MM.1S (cell line): ENCODE results near the gene TMTC1.
"Not testable (repeated sequence)": the region's sequence is repeated elsewhere in the genome, so short reads cannot be mapped to it uniquely, and the experiment has no call there.

Experiments
- DNase-seq: peaks from one replicate; pipeline ENCODE4 v3.0.0-alpha.2; 2015
- H2AFZ ChIP-seq: fragments of 300-600 bp; sonication (generic); 2 replicates; pipeline ENCODE4 v1.6.0; 2016; ENCODE audit warnings: antibody characterized with exemption, low read length
- H3F3A ChIP-seq: fragments of 300-600 bp; sonication (generic); 2 replicates; pipeline ENCODE4 v1.6.1; 2016; ENCODE audit warnings: mild to moderate bottlenecking, antibody characterized with exemption, low read length, moderate library complexity, mixed read lengths; ENCODE audit not compliant: insufficient read depth
- H3K27ac ChIP-seq: fragments of 300-600 bp; sonication (generic); 2 replicates; pipeline ENCODE4 v1.5.1; 2016; ENCODE audit warnings: mild to moderate bottlenecking, low read length
- H3K27me3 ChIP-seq: fragments of 300-600 bp; sonication (generic); replicated peaks from 2 replicates; pipeline ENCODE4 v1.6.0; 2016; ENCODE audit warnings: low read length; ENCODE audit not compliant: insufficient read depth
- H3K36me3 ChIP-seq: fragments of 300-600 bp; sonication (generic); replicated peaks from 2 replicates; pipeline ENCODE4 v1.6.1; 2016; ENCODE audit warnings: mild to moderate bottlenecking, low read length, mixed read lengths; ENCODE audit not compliant: insufficient read depth
- H3K4me1 ChIP-seq: fragments of 300-600 bp; sonication (generic); 2 replicates; pipeline ENCODE4 v1.6.1; 2016; ENCODE audit warnings: low read length, mixed read lengths
- H3K4me2 ChIP-seq: fragments of 300-600 bp; sonication (generic); 2 replicates; pipeline ENCODE4 v1.6.0; 2016; ENCODE audit warnings: low read depth, low read length
- H3K4me3 ChIP-seq: fragments of 300-600 bp; sonication (generic); 2 replicates; pipeline ENCODE4 v1.5.1; 2016; ENCODE audit warnings: low read length, mixed read lengths
- H3K79me2 ChIP-seq: fragments of 300-600 bp; sonication (generic); 2 replicates; pipeline ENCODE4 v1.6.1; 2016; ENCODE audit warnings: mixed run types, low read length, mixed read lengths
- H3K9ac ChIP-seq: fragments of 300-600 bp; sonication (generic); 2 replicates; pipeline ENCODE4 v1.6.1; 2016; ENCODE audit warnings: low read length, mixed read lengths
- H3K9me2 ChIP-seq: fragments of 300-600 bp; sonication (generic); replicated peaks from 2 replicates; pipeline ENCODE4 v1.6.1; 2016; ENCODE audit warnings: mild to moderate bottlenecking, low read length, mixed read lengths; ENCODE audit not compliant: insufficient read depth
- H3K9me3 ChIP-seq: fragments of 300-600 bp; sonication (generic); replicated peaks from 2 replicates; pipeline ENCODE4 v1.6.1; 2016; ENCODE audit warnings: mild to moderate bottlenecking, low read length, mixed read lengths; ENCODE audit not compliant: insufficient read depth
- H4K20me1 ChIP-seq: fragments of 300-600 bp; sonication (generic); 2 replicates; pipeline ENCODE4 v1.6.1; 2016; ENCODE audit warnings: mild to moderate bottlenecking, low read length, moderate library complexity, mixed read lengths; ENCODE audit not compliant: insufficient read depth
- EZH2 ChIP-seq: fragments of 300-600 bp; sonication (generic); optimal IDR thresholded peaks from 2 replicates; pipeline ENCODE3; 2017; ENCODE audit warnings: low read depth, mild to moderate bottlenecking, antibody characterized with exemption, low read length, mixed read lengths
- EZH2phosphoT487 ChIP-seq: fragments of 300-600 bp; sonication (generic); IDR thresholded peaks from 2 replicates; pipeline ENCODE4 v1.6.1; 2018; ENCODE audit warnings: antibody characterized with exemption, low read length
- TF ChIP-seq, protein P1 (sequence below): fragments of 300-600 bp; sonication (generic); IDR thresholded peaks from 2 replicates; pipeline ENCODE4 v1.5.1; 2016; ENCODE audit warnings: antibody characterized with exemption, low read length, mixed read lengths

Gene TMTC1

DNA sequence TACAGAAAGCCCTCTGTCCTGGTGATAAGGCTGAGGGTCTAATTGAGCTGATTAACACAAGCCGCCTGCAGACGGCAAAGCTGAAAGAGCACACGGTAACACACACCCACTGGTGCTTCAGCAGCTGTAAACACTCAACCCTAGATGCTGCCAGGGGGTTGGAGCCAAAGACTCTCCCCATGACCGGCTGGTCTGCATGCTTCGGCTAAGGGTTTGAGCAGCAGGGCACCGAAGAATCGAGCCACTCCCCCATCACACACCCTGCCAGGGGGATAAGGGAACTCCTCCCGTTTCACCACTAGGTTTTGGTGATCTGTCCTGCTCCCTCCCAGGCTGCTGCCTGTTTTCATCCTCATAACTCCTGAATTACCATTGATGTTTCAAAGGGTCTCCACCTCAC lies 145.2 kb downstream of the TMTC1 start:
- no peak overlapping the region for H3K27ac ChIP-seq
- no peaks in the 10 kb centered on the region for H3F3A ChIP-seq
- H3K79me2 ChIP-seq, result no peaks in the 10 kb centered on the region
- TF ChIP-seq EZH2phosphoT487 (no peak), EZH2 (no peak)
- TF ChIP-seq, protein P1, sequence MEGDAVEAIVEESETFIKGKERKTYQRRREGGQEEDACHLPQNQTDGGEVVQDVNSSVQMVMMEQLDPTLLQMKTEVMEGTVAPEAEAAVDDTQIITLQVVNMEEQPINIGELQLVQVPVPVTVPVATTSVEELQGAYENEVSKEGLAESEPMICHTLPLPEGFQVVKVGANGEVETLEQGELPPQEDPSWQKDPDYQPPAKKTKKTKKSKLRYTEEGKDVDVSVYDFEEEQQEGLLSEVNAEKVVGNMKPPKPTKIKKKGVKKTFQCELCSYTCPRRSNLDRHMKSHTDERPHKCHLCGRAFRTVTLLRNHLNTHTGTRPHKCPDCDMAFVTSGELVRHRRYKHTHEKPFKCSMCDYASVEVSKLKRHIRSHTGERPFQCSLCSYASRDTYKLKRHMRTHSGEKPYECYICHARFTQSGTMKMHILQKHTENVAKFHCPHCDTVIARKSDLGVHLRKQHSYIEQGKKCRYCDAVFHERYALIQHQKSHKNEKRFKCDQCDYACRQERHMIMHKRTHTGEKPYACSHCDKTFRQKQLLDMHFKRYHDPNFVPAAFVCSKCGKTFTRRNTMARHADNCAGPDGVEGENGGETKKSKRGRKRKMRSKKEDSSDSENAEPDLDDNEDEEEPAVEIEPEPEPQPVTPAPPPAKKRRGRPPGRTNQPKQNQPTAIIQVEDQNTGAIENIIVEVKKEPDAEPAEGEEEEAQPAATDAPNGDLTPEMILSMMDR, result no peak
- H3K9me2 ChIP-seq, result no peaks in the 10 kb centered on the region
- DNase-seq, result no peak
- no peaks in the 10 kb centered on the region for H3K36me3 ChIP-seq
- no peaks in the 10 kb centered on the region for H3K27me3 ChIP-seq
- no peaks in the 10 kb centered on the region for H3K4me1 ChIP-seq
- no peak overlapping the region for H2AFZ ChIP-seq
- no peaks in the 10 kb centered on the region for H4K20me1 ChIP-seq
- H3K4me2 ChIP-seq, result no peak overlapping the region
- H3K9me3 ChIP-seq, result no peaks in the 10 kb centered on the region
- H3K4me3 ChIP-seq, result no peak overlapping the region
- H3K9ac ChIP-seq, result no peak overlapping the region

- no peak overlapping the region for H3K27ac ChIP-seq
- H3K9me3 ChIP-seq, result no peaks in the 10 kb centered on the region
- no peaks in the 10 kb centered on the region for H3K36me3 ChIP-seq
- no peak overlapping the region for H3K4me2 ChIP-seq
- no peaks in the 10 kb centered on the region for H3F3A ChIP-seq
- H3K9ac ChIP-seq, result no peak overlapping the region
- H2AFZ ChIP-seq, result no peak overlapping the region
- H4K20me1 ChIP-seq, result no peaks in the 10 kb centered on the region
- no peak overlapping the region for H3K4me3 ChIP-seq
- H3K4me1 ChIP-seq, result no peaks in the 10 kb centered on the region
- no peak for DNase-seq
- no peaks in the 10 kb centered on the region for H3K27me3 ChIP-seq
- H3K79me2 ChIP-seq, result no peaks in the 10 kb centered on the region
- no peaks in the 10 kb centered on the region for H3K9me2 ChIP-seq
- TF ChIP-seq EZH2phosphoT487 (no peak), EZH2 (no peak)
- TF ChIP-seq, protein P1, result no peak
Observed at GRCh38 chr12:29634057-29634456, 149.7 kb downstream of the TMTC1 start.

GRCh38 chr12:29630164-29630563 lies 153.6 kb downstream of the TMTC1 start:
- not testable (repeated sequence) for H3K4me2 ChIP-seq, H2AFZ ChIP-seq, H3K27ac ChIP-seq, H3K9me3 ChIP-seq, H3K4me1 ChIP-seq, H3F3A ChIP-seq, H3K9me2 ChIP-seq, H3K27me3 ChIP-seq, DNase-seq, H3K4me3 ChIP-seq, H3K79me2 ChIP-seq, H3K36me3 ChIP-seq, H4K20me1 ChIP-seq, H3K9ac ChIP-seq

DNA sequence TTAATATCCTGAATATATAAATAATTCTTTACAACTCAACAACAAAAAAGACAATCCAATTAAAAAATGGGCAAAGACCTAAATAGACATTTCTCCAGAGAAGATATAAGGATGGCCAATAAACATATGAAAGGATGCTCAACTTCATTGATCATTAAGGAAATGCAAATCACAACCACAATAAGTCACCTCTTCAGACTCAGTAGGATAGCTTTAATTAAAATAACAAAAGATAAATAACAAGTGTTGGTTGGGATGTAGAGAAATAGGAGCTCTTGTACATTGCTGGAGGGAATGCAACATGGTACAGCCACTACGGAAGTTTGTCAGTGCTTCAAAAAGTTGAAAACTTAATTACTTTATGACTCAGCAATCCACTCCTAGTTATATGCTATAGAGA lies 156.5 kb downstream of the TMTC1 start:
- H4K20me1 ChIP-seq, result no peaks in the 10 kb centered on the region
- DNase-seq, result no peak
- H3K4me2 ChIP-seq, result no peak overlapping the region

More for the DNA sequence above, 156.5 kb downstream of the TMTC1 start:
- no peaks in the 10 kb centered on the region for H3F3A ChIP-seq
- no peaks in the 10 kb centered on the region for H3K79me2 ChIP-seq
- H3K4me3 ChIP-seq, result no peak overlapping the region
- no peak overlapping the region for H3K9ac ChIP-seq
- H2AFZ ChIP-seq, result no peak overlapping the region
- H3K9me2 ChIP-seq, result no peaks in the 10 kb centered on the region
- no peaks in the 10 kb centered on the region for H3K9me3 ChIP-seq
- no peaks in the 10 kb centered on the region for H3K27me3 ChIP-seq
- no peak overlapping the region for H3K27ac ChIP-seq
- TF ChIP-seq EZH2 (no peak), EZH2phosphoT487 (no peak)
- TF ChIP-seq, protein P1, result no peak
- H3K36me3 ChIP-seq, result no peaks in the 10 kb centered on the region
- no peaks in the 10 kb centered on the region for H3K4me1 ChIP-seq
